GM18867 (cell line): Measurements from ENCODE around the gene LAMP1.
"Not testable (repeated sequence)": the region's sequence is repeated elsewhere in the genome, so short reads cannot be mapped to it uniquely, and the experiment has no call there.

Experiments used
- ATAC-seq: cut with Tn5 transposase; IDR thresholded peaks from one replicate; pipeline ENCODE4 v1.9.1; 2021; ENCODE audit warnings: mild to moderate bottlenecking, moderate library complexity; ENCODE audit not compliant: unreplicated experiment

Gene LAMP1, protein sequence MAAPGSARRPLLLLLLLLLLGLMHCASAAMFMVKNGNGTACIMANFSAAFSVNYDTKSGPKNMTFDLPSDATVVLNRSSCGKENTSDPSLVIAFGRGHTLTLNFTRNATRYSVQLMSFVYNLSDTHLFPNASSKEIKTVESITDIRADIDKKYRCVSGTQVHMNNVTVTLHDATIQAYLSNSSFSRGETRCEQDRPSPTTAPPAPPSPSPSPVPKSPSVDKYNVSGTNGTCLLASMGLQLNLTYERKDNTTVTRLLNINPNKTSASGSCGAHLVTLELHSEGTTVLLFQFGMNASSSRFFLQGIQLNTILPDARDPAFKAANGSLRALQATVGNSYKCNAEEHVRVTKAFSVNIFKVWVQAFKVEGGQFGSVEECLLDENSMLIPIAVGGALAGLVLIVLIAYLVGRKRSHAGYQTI

DNA sequence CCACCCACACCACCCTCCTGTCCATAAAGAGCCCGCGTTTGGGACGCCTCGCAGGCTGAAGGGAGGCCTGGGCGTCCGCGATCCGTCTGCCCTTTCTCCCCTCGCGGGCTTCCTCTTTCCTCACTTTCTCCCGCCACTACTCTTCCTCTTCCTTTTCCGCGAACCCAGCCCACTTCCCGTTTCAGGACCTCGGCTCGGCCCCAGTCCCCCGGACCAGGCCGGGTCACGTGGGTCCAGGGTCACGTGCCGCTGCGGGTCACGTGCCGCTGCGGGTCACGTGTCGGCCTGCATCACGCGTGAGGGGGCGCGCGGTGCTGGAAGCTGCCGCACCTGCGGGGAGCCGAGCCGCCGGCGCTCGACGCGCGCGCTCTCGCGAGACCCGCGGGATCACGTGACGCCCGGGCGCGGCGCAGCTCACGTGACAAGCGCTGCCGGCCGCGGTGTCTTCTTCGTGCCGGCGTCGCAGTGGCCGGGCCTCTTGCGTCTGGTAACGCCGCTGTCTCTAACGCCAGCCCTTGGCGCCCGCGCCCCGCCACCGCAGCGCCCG lies at the start of gene LAMP1:
Gene LAMP1, plus strand, starts transcription at position 417 of the 547 bp plus-strand sequence. CDS start 196 bp downstream, outside the sequence.
- ATAC-seq, result peak; percentile 78

DNA sequence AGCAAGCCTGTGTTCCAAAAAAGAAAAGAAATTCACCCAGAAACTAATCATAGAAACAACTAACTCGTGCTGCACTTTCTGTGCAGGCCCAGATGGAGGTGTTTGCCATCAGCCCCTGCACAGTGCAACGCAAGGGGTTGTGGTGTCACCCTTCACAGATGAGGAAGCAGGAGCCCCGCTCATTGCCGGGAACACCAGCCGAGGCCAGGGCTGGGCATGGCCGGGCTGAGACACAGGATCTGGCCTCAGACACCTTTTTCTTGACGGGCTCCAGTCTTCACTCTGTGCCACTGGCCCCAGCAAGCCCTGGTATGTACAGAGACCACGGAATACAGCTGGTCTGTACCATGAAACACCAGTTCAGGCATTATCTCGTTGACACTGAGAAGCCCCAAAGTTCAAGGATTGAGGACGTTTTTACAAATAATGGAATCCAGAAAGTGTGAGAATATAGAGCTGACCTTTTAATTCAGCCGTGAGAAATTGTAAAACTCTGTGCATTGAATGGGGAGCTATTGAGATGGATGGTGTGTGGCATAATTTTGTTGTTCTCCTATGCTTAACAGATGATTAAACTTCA lies 44.4 kb upstream of the LAMP1 start:
- no peak for ATAC-seq

DNA sequence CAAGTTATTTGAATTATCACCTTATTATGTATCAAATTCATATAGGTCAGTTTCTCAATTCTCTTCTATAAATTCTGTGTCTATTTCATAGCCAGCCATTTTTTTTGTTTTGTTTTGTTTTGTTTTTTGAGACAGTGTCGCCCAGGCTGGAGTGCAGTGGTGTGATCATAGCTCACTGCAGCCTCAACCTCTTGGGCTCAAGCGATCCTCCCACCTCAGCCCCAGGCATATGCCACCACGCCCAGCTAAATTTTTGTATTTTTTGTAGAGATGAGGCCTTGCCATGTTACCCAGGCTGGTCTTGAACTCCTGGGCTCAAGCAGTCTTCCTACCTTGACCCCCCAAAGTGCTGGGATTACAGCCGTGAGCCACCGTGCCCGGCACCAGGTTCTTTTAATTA lies 39.1 kb upstream of the LAMP1 start:
- not testable (repeated sequence) for ATAC-seq

DNA sequence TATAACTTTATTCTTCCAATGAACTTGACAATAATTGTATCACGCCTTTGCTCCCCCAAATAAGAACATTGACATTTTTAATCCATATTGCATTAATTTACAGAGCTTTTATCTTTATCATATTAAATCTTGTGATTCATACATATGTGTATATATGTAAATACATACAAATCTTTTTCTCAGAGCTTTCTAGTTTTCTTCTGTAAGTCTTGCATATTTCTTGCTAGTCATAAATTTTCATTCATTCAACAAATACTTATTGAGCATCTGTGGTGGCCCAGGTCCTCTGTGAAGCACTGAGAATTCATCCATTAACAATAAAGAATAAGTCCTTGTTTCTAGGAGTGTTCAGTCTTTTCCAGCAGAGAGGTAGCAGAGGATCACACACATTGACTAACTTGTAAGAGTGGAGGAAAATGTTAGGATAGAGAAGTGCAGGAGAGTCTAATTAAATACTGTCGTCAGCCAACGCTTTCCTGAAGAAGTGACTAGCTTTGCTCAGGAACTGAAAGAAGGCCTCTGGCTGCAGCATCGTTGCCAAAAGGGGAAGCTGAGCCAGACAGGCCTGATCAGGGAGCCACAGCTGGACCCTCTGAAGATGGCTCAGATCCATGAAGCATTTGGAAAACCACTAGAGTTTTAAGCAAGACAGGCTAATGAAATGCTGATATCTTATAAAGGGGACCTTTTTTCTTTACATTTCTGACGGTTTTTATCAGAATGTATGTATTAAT lies 38.6 kb upstream of the LAMP1 start:
- no peak for ATAC-seq

DNA sequence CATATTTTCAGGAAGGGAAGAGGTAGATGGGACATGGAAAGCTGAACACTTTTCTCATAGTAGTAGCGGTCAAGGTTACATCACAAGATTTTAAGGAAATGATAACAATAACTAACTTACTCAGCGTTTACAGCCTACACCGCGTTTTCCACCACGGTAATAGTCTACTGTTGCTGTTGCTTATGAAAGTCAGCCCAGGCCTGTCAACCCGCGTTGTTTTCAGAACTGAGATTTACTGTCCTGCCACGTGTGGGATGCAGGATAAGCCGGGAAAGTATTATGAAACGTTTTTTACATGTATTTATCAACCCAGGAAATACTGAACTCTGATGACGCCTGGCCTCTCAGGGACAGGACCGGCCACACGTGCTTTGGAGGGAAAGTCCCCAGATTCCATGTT lies 36.0 kb upstream of the LAMP1 start:
- ATAC-seq, result no peak

DNA sequence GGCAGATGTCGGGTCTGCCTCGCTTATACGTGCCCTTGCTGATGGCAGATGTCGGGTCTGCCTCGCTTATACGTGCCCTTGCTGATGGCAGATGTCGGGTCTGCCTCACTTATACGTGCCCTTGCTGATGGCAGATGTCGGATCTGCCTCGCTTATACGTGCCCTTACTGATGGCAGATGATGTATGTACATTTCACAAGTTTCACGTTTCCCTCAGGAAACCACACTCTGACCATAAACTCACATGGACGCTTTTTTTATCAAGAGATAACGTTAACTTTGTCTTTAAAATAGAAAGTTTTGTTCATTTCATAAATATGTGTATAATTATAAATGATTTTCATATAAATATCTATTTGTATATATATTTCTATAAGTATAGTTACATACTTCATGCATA lies 34.0 kb upstream of the LAMP1 start:
- not testable (repeated sequence) for ATAC-seq

DNA sequence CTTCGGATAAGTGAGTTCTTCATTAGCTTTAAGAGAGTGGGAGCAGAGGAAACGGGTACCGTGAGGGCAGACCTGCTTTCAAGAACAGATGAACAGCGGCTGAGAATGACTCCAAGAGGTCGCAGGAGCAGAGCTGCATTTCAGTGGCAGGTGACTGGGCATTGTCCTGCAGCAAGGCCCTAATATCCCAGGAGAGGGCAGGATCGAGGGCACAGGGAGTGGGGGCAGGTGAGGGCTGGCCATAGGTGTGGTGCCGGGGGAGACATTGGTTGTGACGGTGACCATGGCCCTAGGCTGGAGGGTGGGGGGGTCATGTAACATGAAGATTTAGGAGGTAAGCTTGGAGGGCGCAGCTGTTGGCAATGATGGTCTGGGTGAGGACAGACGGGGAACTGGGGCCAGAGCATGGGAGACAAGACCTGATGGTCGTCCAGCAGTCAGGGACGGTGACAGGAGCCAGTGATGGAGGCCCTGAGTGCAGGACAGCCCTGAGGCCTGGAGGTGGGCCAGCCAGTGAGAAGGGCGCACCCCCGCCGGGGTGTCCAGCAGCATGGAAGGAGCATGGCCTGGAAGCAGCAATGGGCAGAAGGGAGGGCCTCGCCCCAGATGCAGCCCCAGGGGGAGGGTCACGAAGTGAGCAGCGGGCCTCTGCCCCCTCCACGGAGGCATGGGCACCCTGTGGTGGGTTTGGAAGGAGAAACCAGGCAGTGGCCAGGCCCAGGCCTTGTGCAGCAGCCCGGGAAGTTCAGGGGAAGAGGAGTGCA lies 29.2 kb upstream of the LAMP1 start:
- no peak for ATAC-seq

DNA sequence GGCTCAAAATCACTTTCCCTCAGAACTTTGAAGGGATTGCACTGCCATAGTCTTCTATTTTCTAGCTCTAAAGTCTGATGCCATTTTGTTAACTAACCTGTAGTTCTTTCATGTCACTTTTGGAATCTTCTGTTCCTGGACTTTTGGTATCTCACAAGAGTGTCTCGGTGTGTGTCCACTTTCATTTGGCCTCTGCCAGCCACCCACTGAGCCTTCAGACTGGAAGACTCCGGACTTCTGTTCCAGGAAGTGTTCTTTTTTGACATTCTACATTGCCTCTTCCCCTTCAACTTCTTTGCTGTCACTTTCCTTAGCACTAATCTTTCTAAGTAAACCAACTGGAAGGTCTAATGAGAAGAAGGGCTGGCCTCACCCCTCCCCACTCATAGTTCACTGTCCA lies 25.0 kb upstream of the LAMP1 start:
- no peak for ATAC-seq

DNA sequence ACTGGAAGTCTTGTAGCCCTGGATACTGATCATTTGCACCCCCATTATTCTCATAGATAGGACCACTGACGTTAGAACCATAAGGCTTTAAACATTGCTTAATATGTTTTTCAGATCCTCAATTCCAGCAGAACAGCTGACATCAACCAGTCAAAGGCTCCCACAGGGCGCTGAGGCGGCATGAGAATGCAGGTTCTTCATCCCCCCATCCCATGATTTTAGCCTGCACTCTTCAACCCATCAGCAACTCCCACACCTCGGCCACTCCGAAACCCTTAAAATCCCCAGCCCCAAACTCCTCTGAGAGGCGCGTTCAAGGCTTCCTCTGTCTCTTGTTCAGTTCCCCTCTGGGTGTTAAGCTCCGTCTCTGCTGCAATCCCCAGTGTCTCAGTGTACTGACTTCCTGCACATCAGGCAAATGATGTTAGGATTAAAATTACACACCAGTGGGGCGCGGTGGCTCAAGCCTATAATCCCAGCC lies 24.3 kb upstream of the LAMP1 start:
- ATAC-seq, result no peak

DNA sequence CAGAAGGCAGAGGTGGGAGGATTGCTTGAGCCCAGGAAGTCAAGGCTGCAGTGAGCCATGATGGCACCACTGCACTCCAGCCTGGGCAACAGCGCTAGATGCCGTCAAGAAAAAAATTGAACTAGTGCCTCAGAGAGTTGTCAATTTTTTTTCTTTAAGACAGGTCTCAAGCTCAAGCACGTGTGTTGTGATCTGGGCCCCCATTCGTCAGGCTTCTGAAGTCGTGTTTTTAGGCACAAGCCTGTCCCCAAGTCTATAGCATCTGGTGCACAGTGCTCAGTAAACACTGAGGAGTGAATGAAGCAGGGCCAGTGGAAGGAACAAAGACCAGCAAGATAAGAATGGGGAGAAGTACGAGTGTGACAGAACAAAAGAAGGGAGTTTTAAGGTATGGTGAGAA lies 23.7 kb upstream of the LAMP1 start:
- no peak for ATAC-seq

DNA sequence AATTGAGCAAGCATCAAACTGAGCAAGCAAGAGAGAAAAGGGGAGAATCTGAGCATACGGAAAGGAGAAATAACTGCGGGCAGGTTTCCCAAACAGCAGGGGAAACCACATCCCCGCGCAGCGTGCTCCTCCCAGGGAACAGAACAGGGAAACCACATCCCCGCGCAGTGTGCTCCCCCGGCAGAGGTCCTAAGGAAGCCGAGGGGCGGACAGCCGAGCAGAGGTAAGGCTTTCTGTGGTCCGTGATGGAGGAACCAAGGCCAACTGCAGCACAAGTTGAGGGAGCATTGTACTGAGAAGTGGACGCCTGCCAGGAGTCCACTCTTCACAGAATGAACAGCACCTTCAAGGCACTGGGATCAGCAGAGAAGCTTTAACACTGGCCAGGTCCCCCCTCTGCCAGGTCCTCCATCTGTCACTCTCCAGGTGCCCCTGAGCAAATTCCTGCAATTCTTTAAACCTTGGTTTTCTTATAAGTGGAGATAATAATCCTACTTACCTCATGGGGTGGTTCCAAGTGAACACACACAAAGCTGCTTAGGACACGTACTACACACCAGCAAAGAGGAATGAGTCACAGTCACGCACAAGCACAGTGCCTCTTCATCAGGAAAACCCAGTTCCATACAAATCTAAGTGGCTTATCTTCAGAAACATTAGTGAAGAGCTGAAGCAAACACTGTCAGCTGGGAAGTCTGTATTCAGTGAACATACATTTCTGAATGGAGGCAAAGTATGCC lies 23.0 kb upstream of the LAMP1 start:
- no peak for ATAC-seq

DNA sequence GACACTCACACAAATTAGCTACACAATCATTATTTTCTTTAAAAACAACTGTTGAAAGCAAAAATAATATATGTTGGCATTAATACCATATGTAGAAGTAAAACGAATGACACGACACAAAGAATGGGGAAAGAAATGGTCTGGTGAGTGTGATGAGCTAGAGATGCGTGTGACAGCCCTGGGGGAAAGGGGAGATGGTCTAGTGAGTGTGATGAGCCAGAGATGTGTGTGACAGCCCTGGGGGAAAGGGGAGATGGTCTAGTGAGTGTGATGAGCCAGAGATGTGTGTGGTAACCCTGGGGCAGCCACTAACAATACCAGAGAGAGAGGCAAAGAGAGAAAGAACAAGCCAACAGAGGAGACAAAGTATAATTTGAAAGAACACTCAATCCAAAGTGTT lies 22.3 kb upstream of the LAMP1 start:
- ATAC-seq, result no peak

DNA sequence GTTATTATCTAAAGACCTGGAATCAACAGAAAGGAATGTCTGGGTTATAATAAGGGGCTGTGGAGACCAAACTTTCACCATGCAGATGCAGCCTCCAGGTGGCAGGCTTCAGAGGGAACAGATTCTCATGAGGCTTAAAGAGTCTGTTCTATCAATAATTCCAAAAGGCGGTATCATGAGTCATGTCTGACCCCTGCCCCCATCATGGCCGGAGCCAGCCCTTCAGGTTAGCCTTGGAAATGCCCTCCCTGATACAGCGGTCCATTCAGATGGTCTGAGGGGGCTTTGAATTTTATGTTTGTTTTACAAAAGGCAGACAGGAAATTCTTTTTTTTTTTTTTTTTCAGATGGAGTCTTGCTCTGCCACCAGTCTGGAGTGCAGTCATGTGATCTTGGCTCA lies 21.7 kb upstream of the LAMP1 start:
- peak; percentile 47 for ATAC-seq

DNA sequence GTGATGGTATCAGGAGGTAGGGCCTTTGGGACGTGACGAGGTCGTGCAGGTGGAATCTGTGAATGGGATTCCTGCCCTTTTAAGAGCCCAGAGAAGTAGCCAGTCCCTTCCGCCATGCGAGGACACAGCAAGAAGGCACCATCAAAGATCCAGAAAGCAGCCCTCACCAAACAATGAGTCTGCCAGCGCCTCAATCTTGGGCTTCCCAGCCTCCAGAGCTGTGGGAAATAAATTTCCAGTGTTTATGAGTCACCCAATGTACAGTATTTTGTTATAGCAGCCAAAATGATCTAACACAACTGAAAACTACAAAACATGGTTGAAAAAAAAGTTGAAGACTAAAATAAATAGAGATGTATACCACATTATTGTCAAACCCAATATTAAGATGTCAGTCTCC lies 16.9 kb upstream of the LAMP1 start:
- ATAC-seq, result no peak

DNA sequence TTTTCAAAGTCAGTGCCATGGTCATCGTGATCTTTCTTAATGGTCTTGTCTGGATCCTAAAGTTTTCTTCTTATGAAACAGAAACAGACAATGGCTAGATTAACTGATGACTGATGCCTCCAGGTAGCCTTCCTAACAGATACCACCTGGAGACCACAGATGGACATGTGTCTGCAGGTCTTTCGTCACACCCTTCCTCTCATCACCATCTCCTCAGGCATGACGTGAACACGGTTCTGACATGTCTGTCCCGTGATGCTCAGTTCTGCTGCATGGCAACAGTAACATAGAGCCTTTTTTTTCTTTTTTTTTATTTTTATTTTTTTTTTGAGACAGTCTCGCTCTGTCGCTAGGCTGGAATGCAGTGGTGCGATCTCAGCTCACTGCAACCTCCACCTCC lies 13.1 kb upstream of the LAMP1 start:
- ATAC-seq, result no peak

DNA sequence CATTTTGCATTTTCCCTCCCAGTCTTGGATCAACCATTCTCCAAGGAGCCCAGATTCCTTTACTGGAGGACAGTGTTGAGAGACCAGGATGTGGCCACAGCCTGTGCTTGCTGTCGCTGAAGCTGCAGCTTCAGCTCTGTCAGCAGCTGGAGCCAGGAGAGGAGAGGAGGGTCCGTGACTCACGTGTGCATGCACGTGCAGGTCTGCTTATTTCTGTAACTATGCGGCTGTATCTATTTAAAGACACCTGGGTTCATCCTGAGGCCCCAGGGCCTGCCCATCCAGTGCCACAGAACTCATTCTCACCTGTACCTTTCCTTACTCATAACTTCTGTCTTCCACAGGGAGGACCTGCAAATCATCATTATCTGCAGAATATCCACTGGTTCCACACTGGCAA lies 8.2 kb upstream of the LAMP1 start:
- no peak for ATAC-seq

DNA sequence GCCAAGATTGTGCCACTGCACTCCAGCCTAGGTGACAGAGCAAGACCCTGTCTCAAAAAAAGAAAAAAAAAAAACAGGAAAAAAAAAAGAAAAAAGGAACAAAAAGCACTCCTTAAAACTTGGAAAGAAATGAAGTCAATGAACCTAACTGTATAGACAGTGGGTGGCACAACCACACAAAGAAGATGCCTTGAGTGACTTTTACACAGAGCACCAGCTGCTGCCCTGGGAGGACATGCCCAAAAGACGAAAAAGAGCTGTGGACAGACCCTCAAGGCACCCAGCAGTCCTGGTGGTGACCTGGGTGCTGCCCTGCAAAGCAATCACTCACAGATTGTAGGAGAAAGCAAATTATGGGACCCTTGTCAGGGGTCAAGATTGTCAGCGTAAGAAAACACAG lies 5.9 kb upstream of the LAMP1 start:
- no peak for ATAC-seq

DNA sequence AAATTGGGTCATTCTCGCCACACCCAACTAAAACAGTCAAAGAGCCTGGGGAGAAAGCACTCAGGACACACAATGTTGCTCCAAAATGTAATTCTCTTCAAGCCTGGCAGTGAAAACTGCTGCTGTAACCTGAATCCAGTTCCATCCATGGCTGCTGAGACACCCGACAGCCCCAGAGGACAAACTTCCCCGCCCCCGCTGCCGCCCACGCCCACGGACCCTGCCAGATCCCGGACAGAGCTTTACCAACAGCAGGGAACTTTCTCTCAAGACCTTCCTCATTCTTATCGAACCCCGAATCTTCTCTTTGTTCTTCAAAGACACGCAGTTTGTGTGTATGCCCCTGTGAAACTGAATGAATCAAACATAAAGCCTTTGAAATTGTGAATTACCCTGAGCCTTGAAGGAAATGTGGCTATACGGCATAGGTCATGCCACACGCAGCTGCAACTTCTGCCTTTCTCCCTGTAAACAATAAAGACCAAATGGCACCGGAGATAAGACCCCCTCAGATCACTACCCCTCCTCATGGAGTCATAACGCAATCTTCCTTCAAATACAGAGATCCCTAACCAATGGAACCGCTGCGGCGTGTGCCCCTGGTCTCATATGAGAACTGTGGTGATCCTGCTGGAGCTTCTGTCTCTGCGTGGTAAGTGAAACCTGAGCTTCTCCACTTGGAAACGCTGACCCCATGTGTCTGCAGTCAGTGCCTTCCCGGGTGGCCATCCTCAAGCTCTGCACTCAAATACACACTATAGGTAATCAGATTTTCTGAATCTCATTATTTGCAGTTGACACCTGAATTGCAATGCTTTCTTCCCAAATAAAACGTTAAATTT lies 4.8 kb upstream of the LAMP1 start:
- no peak for ATAC-seq

DNA sequence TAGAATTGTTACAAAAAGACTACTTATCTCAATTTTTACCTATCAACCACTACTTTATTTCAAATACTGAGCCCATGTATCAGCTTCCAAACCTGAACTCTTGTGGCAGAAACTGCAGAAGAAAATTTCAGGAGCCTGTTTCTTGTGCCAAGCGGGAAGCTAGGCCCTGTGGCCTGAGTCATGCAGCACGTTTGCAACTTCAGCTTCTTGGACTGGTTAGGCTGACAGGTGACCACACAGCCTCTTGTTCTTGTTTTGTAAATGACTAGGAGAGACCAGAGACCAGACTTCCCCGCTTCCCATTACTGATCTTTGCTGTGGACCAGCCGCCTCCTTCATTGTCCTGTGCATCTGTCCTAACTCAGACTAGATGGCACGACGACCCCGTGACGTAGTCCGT lies 3.4 kb upstream of the LAMP1 start:
- no peak for ATAC-seq
